Thyroid gland (tissue), 4 donors: ENCODE results near the gene RTP5.

Source experiments
- POLR2A ChIP-seq, 2 donors: fragments of 450-650 bp; IDR thresholded peaks; one replicate each; pipeline ENCODE4 v1.6.1; 2017; ENCODE audit warnings: antibody characterized with exemption in 2 of 2, mild to moderate bottlenecking in 2 of 2, moderate library complexity in 1 of 2
- TF ChIP-seq, protein P1 (sequence below), 6 experiments: fragments of 200-600 bp in 3 of 6; fragments of 450-650 bp in 3 of 6; sonication (generic) in 3 of 6; IDR thresholded peaks; one replicate each; pipeline ENCODE4 v1.5.1; 2016 to 2019; ENCODE audit warnings: antibody characterized with exemption in 6 of 6, mild to moderate bottlenecking in 2 of 6, inconsistent platforms in 1 of 6, moderate library complexity in 1 of 6

DNA sequence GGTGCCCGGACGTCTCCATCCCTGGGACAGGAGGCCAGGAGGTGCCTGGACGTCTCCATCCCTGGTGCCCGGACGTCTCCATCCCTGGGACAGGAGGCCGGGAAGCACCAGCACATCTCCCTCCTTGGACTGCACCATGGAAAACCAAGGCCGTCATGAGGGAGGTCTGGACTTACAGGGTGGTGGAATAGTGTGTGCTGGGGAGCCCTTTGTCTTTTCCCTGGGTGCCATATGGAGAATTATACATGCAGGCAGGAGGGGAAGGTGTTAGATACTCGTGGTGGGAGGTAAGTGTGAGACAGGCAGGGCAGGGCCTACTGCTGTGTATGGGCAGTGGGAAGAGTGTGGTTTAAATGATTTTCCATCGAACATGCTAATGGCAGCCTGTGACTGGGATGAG is 52.9 kb downstream of the RTP5 start:
- no peak for TF ChIP-seq POLR2A (IDR thresholded peaks at IDR 0.05)
- TF ChIP-seq, protein P1, sequence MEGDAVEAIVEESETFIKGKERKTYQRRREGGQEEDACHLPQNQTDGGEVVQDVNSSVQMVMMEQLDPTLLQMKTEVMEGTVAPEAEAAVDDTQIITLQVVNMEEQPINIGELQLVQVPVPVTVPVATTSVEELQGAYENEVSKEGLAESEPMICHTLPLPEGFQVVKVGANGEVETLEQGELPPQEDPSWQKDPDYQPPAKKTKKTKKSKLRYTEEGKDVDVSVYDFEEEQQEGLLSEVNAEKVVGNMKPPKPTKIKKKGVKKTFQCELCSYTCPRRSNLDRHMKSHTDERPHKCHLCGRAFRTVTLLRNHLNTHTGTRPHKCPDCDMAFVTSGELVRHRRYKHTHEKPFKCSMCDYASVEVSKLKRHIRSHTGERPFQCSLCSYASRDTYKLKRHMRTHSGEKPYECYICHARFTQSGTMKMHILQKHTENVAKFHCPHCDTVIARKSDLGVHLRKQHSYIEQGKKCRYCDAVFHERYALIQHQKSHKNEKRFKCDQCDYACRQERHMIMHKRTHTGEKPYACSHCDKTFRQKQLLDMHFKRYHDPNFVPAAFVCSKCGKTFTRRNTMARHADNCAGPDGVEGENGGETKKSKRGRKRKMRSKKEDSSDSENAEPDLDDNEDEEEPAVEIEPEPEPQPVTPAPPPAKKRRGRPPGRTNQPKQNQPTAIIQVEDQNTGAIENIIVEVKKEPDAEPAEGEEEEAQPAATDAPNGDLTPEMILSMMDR (IDR thresholded peaks at IDR 0.05), result no peak
